OCI-LY1 (cell line): ENCODE measurements around the gene RCAN3.

Experiments
- EZH2 ChIP-seq: fragments of 200-600 bp; sonication (generic), shearing (Covaris generic); IDR thresholded peaks from 2 replicates; pipeline ENCODE4 v1.8.0; 2017; ENCODE audit warnings: borderline replicate concordance, mixed run types, mild to moderate bottlenecking, antibody characterized with exemption, low read length, moderate library complexity, mixed read lengths
- TF ChIP-seq, protein P1 (sequence below): fragments of 200-600 bp; sonication (generic), shearing (Covaris generic); IDR thresholded peaks from 2 replicates; pipeline ENCODE4 v1.5.1; 2017; ENCODE audit warnings: mild to moderate bottlenecking, antibody characterized with exemption, low read length, moderate library complexity, mixed read lengths

DNA sequence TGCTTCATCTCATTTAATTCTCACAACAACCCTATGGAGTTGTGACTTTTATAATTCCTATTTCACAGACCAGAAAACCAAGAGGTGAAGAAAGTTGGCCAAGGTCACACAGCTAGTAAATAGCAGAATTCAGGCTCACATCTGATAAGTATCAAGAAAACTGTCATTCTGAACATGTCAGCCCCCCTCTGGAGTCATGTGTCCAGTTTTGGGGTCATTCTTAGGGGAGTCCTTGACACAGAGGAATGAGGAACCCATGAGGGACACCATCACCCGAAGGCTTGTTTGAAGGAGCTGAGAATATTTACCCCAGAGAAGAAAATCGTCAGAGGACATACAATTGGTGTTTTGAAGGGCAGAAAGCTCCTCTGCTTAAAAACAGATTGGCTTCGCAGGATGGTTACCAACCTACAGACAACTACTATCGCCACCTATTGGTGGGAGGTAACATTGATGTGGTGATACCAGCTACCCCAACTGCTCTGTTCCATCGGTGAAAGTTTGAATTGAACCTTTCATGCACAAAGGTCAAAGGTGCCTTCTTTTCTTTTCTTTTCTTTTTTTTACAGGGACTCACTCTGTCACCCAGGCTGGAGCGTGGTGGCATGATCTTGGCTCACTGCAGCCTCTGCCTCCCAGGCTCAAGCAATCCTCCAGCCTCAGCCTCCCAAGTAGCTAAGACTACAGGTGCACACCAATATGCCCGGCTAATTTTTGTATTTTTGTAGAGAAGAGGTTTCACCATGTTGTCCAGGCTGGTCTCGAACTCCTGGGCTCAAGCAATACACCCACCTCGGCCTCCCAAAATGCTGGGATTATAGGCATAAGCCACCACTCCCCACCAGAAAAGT lies 84.6 kb downstream of the RCAN3 start:
- TF ChIP-seq, protein P1, sequence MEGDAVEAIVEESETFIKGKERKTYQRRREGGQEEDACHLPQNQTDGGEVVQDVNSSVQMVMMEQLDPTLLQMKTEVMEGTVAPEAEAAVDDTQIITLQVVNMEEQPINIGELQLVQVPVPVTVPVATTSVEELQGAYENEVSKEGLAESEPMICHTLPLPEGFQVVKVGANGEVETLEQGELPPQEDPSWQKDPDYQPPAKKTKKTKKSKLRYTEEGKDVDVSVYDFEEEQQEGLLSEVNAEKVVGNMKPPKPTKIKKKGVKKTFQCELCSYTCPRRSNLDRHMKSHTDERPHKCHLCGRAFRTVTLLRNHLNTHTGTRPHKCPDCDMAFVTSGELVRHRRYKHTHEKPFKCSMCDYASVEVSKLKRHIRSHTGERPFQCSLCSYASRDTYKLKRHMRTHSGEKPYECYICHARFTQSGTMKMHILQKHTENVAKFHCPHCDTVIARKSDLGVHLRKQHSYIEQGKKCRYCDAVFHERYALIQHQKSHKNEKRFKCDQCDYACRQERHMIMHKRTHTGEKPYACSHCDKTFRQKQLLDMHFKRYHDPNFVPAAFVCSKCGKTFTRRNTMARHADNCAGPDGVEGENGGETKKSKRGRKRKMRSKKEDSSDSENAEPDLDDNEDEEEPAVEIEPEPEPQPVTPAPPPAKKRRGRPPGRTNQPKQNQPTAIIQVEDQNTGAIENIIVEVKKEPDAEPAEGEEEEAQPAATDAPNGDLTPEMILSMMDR: peak; percentile 79
- no peak for TF ChIP-seq EZH2
